ENCODE data around the gene KCNJ5. TPM values are rescaled to one million over a fixed set of nuclear protein-coding genes. Genes with fewer than 3 reads are reported as not detected.

KCNJ5 gene
- polyA plus RNA-seq, 1 donor (not counting 4 experiments of a cell fraction or from before 2014, with no cell fraction given): 0.59 TPM

GRCh38 chr11:128946648-128947047 is 55.5 kb downstream of the KCNJ5 start:
- Histone ChIP-seq H3K9me3 (ENCODE audit: control insufficient read depth, low read depth, low read length) (no peaks in the 10 kb centered on the region), H3K36me3 (ENCODE audit: control insufficient read depth in 2 of 2, extremely low read depth in 1 of 2, insufficient read depth in 2 of 2, low read length in 2 of 2) (no peaks in the 10 kb centered on the region)
- no peak for DNase-seq (ENCODE audit: low read depth, low spot score)

GRCh38 chr11:128947773-128948172 is 56.6 kb downstream of the KCNJ5 start:
- no peaks in the 10 kb centered on the region for H4K20me1 ChIP-seq (ENCODE audit: control insufficient read depth, extremely low read depth, insufficient read depth, low read length)
- dilution Hi-C loops (cut with MboI; ENCODE audit: extremely low pct_ligation_motif_present, low sequenced_read_pairs): no loop called here
- H3K4me1 ChIP-seq (ENCODE audit: control insufficient read depth, extremely low read depth, insufficient read depth, low read length): peaks cover 5% of the 10 kb centered on the region
- FAIRE-seq (no peak), DNase-seq (ENCODE audit: low read depth, low spot score) (no peak)
- H3K4me3 ChIP-seq (ENCODE audit: control insufficient read depth in 2 of 3, extremely low read depth in 1 of 3, insufficient read depth in 2 of 3, low read depth in 1 of 3, low read length in 3 of 3): no peak overlapping the region
- no peaks in the 10 kb centered on the region for H3K36me3 ChIP-seq (ENCODE audit: control insufficient read depth in 2 of 2, extremely low read depth in 1 of 2, insufficient read depth in 2 of 2, low read length in 2 of 2)
- no peak overlapping the region for H2AFZ ChIP-seq (ENCODE audit: control insufficient read depth, low read length)
- no peaks in the 10 kb centered on the region for H3K79me2 ChIP-seq (ENCODE audit: control insufficient read depth, insufficient read depth, low read length)
- H3K27me3 ChIP-seq (ENCODE audit: control insufficient read depth, extremely low read depth, insufficient read depth, low read length): no peaks in the 10 kb centered on the region
- no peaks in the 10 kb centered on the region for H3K9me3 ChIP-seq (ENCODE audit: control insufficient read depth, low read depth, low read length)
- TF ChIP-seq CTCF (optimal IDR thresholded peaks at IDR 0.05 in 1 of 3, IDR thresholded peaks at IDR 0.05 in 1 of 3, conservative IDR thresholded peaks at IDR 0.05 in 1 of 3; ENCODE audit: extremely low read depth in 1 of 3, insufficient read depth in 2 of 3, low read length in 3 of 3): no peak
- TF ChIP-seq EZH2 (IDR thresholded peaks at IDR 0.05; ENCODE audit: low read length): no peak
- no peak overlapping the region for H3K27ac ChIP-seq (ENCODE audit: control insufficient read depth, insufficient read depth, low read length)
- H3K9ac ChIP-seq (ENCODE audit: control insufficient read depth, extremely low read depth, insufficient read depth, low read length): no peak overlapping the region
- H3K9me1 ChIP-seq (ENCODE audit: control insufficient read depth, extremely low read depth, insufficient read depth, low read length): no peaks in the 10 kb centered on the region
- no peak overlapping the region for H3K4me2 ChIP-seq (ENCODE audit: control insufficient read depth, extremely low read depth, insufficient read depth, low read depth, low read length)

More at GRCh38 chr11:128946648-128947047, 55.5 kb downstream of the KCNJ5 start:
- no peaks in the 10 kb centered on the region for H3K79me2 ChIP-seq (ENCODE audit: control insufficient read depth, insufficient read depth, low read length)
- H2AFZ ChIP-seq (ENCODE audit: control insufficient read depth, low read length): no peak overlapping the region
- peaks cover 16% of the 10 kb centered on the region for H3K4me1 ChIP-seq (ENCODE audit: control insufficient read depth, extremely low read depth, insufficient read depth, low read length)
- TF ChIP-seq EZH2 (IDR thresholded peaks at IDR 0.05; ENCODE audit: low read length) (no peak), CTCF (optimal IDR thresholded peaks at IDR 0.05 in 1 of 3, IDR thresholded peaks at IDR 0.05 in 1 of 3, conservative IDR thresholded peaks at IDR 0.05 in 1 of 3; ENCODE audit: extremely low read depth in 1 of 3, insufficient read depth in 2 of 3, low read length in 3 of 3) (no peak)
- H3K4me2 ChIP-seq (ENCODE audit: control insufficient read depth, extremely low read depth, insufficient read depth, low read depth, low read length): no peak overlapping the region
- H3K27me3 ChIP-seq (ENCODE audit: control insufficient read depth, extremely low read depth, insufficient read depth, low read length): no peaks in the 10 kb centered on the region
- dilution Hi-C loops (cut with MboI; ENCODE audit: extremely low pct_ligation_motif_present, low sequenced_read_pairs): no loop called here
- FAIRE-seq: no peak
- no peaks in the 10 kb centered on the region for H3K9me1 ChIP-seq (ENCODE audit: control insufficient read depth, extremely low read depth, insufficient read depth, low read length)
- H3K27ac ChIP-seq (ENCODE audit: control insufficient read depth, insufficient read depth, low read length): no peak overlapping the region
- no peak overlapping the region for H3K4me3 ChIP-seq (ENCODE audit: control insufficient read depth in 2 of 3, extremely low read depth in 1 of 3, insufficient read depth in 2 of 3, low read depth in 1 of 3, low read length in 3 of 3)
- no peaks in the 10 kb centered on the region for H4K20me1 ChIP-seq (ENCODE audit: control insufficient read depth, extremely low read depth, insufficient read depth, low read length)
- no peak overlapping the region for H3K9ac ChIP-seq (ENCODE audit: control insufficient read depth, extremely low read depth, insufficient read depth, low read length)
